ENCODE results near the gene CDK2AP2. TPM values are rescaled to one million over a fixed set of nuclear protein-coding genes. Genes with fewer than 3 reads are reported as not detected.
"Not testable (repeated sequence)": the region's sequence is repeated elsewhere in the genome, so short reads cannot be mapped to it uniquely, and the experiment has no call there.

Gene CDK2AP2
- total RNA-seq, 1 donor from 2014 or later = 17.6 TPM

GRCh38 chr11:67482275-67482826, 25.6 kb downstream of the CDK2AP2 start:
- no peaks in the 10 kb centered on the region for H3K9me3 Mint-ChIP-seq
- no peak for DNase-seq (ENCODE audit: low spot score in 2 of 2, unreplicated experiment in 2 of 2)
- H3K27ac Mint-ChIP-seq = peak overlapping the region; percentile 92
- peaks cover 4% of the 10 kb centered on the region for H3K36me3 Mint-ChIP-seq
- TF ChIP-seq CTCF (IDR thresholded peaks at IDR 0.05; ENCODE audit: unreplicated experiment) = no peak
- H3K4me1 Mint-ChIP-seq = peaks cover 31% of the 10 kb centered on the region
- H3K4me3 Mint-ChIP-seq = peak overlapping the region; percentile 82
- H3K27me3 Mint-ChIP-seq (ENCODE audit: low read depth) = peaks cover under 1% of the 10 kb centered on the region

GRCh38 chr11:67477344-67478050, 30.5 kb downstream of the CDK2AP2 start:
- not testable (repeated sequence) for H3K27ac Mint-ChIP-seq; DNase-seq (ENCODE audit: low spot score in 2 of 2, unreplicated experiment in 2 of 2); H3K9me3 Mint-ChIP-seq; H3K4me1 Mint-ChIP-seq; H3K36me3 Mint-ChIP-seq; H3K27me3 Mint-ChIP-seq (ENCODE audit: low read depth); H3K4me3 Mint-ChIP-seq

- H3K9me3 Mint-ChIP-seq; DNase-seq (ENCODE audit: low spot score in 2 of 2, unreplicated experiment in 2 of 2); H3K4me1 Mint-ChIP-seq; H3K27me3 Mint-ChIP-seq (ENCODE audit: low read depth); H3K36me3 Mint-ChIP-seq; H3K27ac Mint-ChIP-seq; H3K4me3 Mint-ChIP-seq: not testable (repeated sequence)
These were observed 31.3 kb downstream of the CDK2AP2 start for GRCh38 chr11:67476692-67477091.

- H3K27me3 Mint-ChIP-seq (ENCODE audit: low read depth) = peaks cover 2% of the 10 kb centered on the region
- DNase-seq (ENCODE audit: low spot score in 2 of 2, unreplicated experiment in 2 of 2) = no peak
- no peak overlapping the region for H3K4me3 Mint-ChIP-seq
These were observed 35.1 kb downstream of the CDK2AP2 start for GRCh38 chr11:67472882-67473281.

GRCh38 chr11:67470337-67471002, 37.5 kb downstream of the CDK2AP2 start:
- Mint-ChIP-seq H3K36me3 (no peaks in the 10 kb centered on the region), H3K4me3 (no peak overlapping the region), H3K9me3 (no peaks in the 10 kb centered on the region), H3K27me3 (ENCODE audit: low read depth) (no peaks in the 10 kb centered on the region), H3K27ac (no peak overlapping the region), H3K4me1 (peaks cover 14% of the 10 kb centered on the region)
- no peak for DNase-seq (ENCODE audit: low spot score in 2 of 2, unreplicated experiment in 2 of 2)
- no peak for TF ChIP-seq CTCF (IDR thresholded peaks at IDR 0.05; ENCODE audit: unreplicated experiment)

More at GRCh38 chr11:67472882-67473281, 35.1 kb downstream of the CDK2AP2 start:
- Mint-ChIP-seq H3K27ac (no peak overlapping the region), H3K9me3 (no peaks in the 10 kb centered on the region), H3K36me3 (no peaks in the 10 kb centered on the region), H3K4me1 (peaks cover 8% of the 10 kb centered on the region)
- TF ChIP-seq CTCF (IDR thresholded peaks at IDR 0.05; ENCODE audit: unreplicated experiment) = no peak

- peak overlapping the region; percentile 89 for H3K27ac Mint-ChIP-seq
These were observed 38.5 kb downstream of the CDK2AP2 start for GRCh38 chr11:67469508-67469811.

More at GRCh38 chr11:67469508-67469811, 38.5 kb downstream of the CDK2AP2 start:
- H3K36me3 Mint-ChIP-seq = no peaks in the 10 kb centered on the region
- no peaks in the 10 kb centered on the region for H3K27me3 Mint-ChIP-seq (ENCODE audit: low read depth)
- H3K9me3 Mint-ChIP-seq = no peaks in the 10 kb centered on the region
- TF ChIP-seq CTCF (IDR thresholded peaks at IDR 0.05; ENCODE audit: unreplicated experiment) = no peak
- peaks cover 18% of the 10 kb centered on the region for H3K4me1 Mint-ChIP-seq
- no peak for DNase-seq (ENCODE audit: low spot score in 2 of 2, unreplicated experiment in 2 of 2)
- peak overlapping the region; percentile 87 for H3K4me3 Mint-ChIP-seq
